K562 (cell line): ENCODE measurements around the gene C10orf143. TPM values are rescaled to one million over a fixed set of nuclear protein-coding genes. Genes with fewer than 3 reads are reported as not detected.

ENCODE experiments used
- ATAC-seq: fragments of 200-7000 bp; cut with Tn5 transposase; 3 replicates; pipeline ENCODE4 v1.9.1; 2020; ENCODE audit warnings: moderate library complexity
- BruUV-seq: library from RNA; stranded (reverse); fragments of 400-500 nt; replicated peaks from 2 replicates; lab custom pipeline; 2021; lab: Mats Ljungman, UMichigan
- CTCF ChIA-PET: fragments of 300-600 bp; formaldehyde crosslinking; extraction: SDS; loops from one replicate; lab custom pipeline; 2021; ENCODE audit warnings: low intra/inter-chr PET ratio; lab: Yijun Ruan, JAX
- POLR2A ChIA-PET: fragments of 300-600, 350-650 bp; sonication (Branson Sonifier 250); formaldehyde crosslinking; extraction: SDS; loops from one replicate; lab custom pipeline; 2021; ENCODE audit warnings: antibody characterized with exemption, inconsistent platforms; lab: Yijun Ruan, JAX
- DNase-seq, 4 experiments: peaks; one replicate each; pipeline versions ENCODE4 v3.0.0 to v3.0.0-alpha.2; 2011 to 2018; ENCODE audit warnings: low spot score in 3 of 4, mixed read lengths in 3 of 4; ENCODE audit errors: extremely low read depth in 1 of 4
- FAIRE-seq: peaks from 2 replicates; lab custom pipeline; 2011; peaks lifted over from hg19 to GRCh38; lab: Jason Lieb, UNC
- H2AFZ ChIP-seq: 2 replicates; pipeline ENCODE4 v1.6.0; 2011; ENCODE audit warnings: low read depth, low read length, control low read depth, inconsistent platforms
- H3K27ac ChIP-seq: fragments of 200-600 bp; 3 replicates; pipeline ENCODE4 v1.8.0; 2011; ENCODE audit warnings: low read depth, mild to moderate bottlenecking, control low read depth, inconsistent platforms, low read length, moderate library complexity, mixed read lengths; ENCODE audit errors: extremely low read depth
- H3K27me3 ChIP-seq, 2 experiments: fragments of 300-600 bp in 1 of 2; 2 replicates in 1 of 2; 3 replicates in 1 of 2; pipeline versions ENCODE4 v1.6.0 to v1.8.0; 2011; ENCODE audit warnings: inconsistent platforms in 2 of 2, low read length in 2 of 2, mild to moderate bottlenecking in 1 of 2, mixed read lengths in 1 of 2, moderate library complexity in 1 of 2; ENCODE audit not compliant: control insufficient read depth in 2 of 2, insufficient read depth in 2 of 2
- H3K36me3 ChIP-seq: fragments of 300-600 bp; 3 replicates; pipeline ENCODE4 v1.8.0; 2011; ENCODE audit warnings: mild to moderate bottlenecking, low read length, inconsistent platforms; ENCODE audit not compliant: control insufficient read depth, insufficient read depth
- H3K4me1 ChIP-seq, 2 experiments: fragments of 200-600 bp in 1 of 2; replicated peaks in 1 of 2; 2 replicates in 1 of 2; 3 replicates in 1 of 2; pipeline versions ENCODE4 v1.5.1 to v1.8.0; 2011; ENCODE audit warnings: inconsistent platforms in 2 of 2, low read length in 2 of 2, mild to moderate bottlenecking in 1 of 2, mixed read lengths in 1 of 2, moderate library complexity in 1 of 2; ENCODE audit not compliant: control insufficient read depth in 2 of 2, insufficient read depth in 2 of 2
- H3K4me2 ChIP-seq: 2 replicates; pipeline ENCODE4 v1.6.1; 2011; ENCODE audit warnings: low read length, control low read depth, inconsistent platforms, mixed read lengths; ENCODE audit not compliant: insufficient read depth
- H3K4me3 ChIP-seq: fragments of 200-600 bp; sonication (generic), shearing (Covaris generic); 2 replicates; pipeline ENCODE4 v1.5.1; 2016; ENCODE audit warnings: control low read depth, inconsistent platforms
- H3K79me2 ChIP-seq: fragments of 200-600 bp; 3 replicates; pipeline ENCODE4 v1.8.0; 2011; ENCODE audit warnings: low read length, inconsistent platforms; ENCODE audit not compliant: control insufficient read depth, insufficient read depth
- H3K9ac ChIP-seq, 2 experiments: 2 replicates each; pipeline versions ENCODE4 v1.6.0 to v1.6.1; 2011; ENCODE audit warnings: low read depth in 2 of 2, low read length in 2 of 2, control low read depth in 1 of 2, inconsistent platforms in 1 of 2, mild to moderate bottlenecking in 1 of 2, mixed read lengths in 1 of 2; ENCODE audit not compliant: insufficient read depth in 1 of 2
- H3K9me1 ChIP-seq: one replicate; pipeline ENCODE4 v1.6.0; 2011; ENCODE audit warnings: inconsistent platforms, mild to moderate bottlenecking, low read length, moderate library complexity; ENCODE audit not compliant: control insufficient read depth, insufficient read depth
- H3K9me3 ChIP-seq: replicated peaks from 2 replicates; pipeline ENCODE4 v1.5.1; 2011; ENCODE audit warnings: low read depth, low read length, inconsistent platforms; ENCODE audit not compliant: control insufficient read depth, insufficient read depth
- H4K20me1 ChIP-seq: replicated peaks from 2 replicates; pipeline ENCODE4 v1.6.1; 2011; ENCODE audit warnings: low read length, inconsistent platforms, mixed read lengths; ENCODE audit not compliant: control insufficient read depth, insufficient read depth
- ASH1L ChIP-seq: fragments of 450-650 bp; IDR thresholded peaks from 2 replicates; pipeline ENCODE4 v1.6.1; 2018; ENCODE audit warnings: borderline replicate concordance, mild to moderate bottlenecking, low read depth; ENCODE audit not compliant: partially characterized antibody
- CREBBP ChIP-seq: IDR thresholded peaks from one replicate; pipeline ENCODE4 v1.6.1; 2012; ENCODE audit warnings: low read depth, mild to moderate bottlenecking, control low read depth, inconsistent platforms, low read length
- CSDE1 ChIP-seq, 2 experiments: fragments of 450-650 bp; IDR thresholded peaks; 2 replicates each; pipeline ENCODE4 v1.6.1; 2016; ENCODE audit warnings: mild to moderate bottlenecking in 1 of 2
- EWSR1 ChIP-seq: fragments of 450-650 bp; IDR thresholded peaks from 2 replicates; pipeline ENCODE4 v1.6.1; 2018; ENCODE audit warnings: borderline replicate concordance, mild to moderate bottlenecking, low read depth, moderate library complexity; ENCODE audit not compliant: partially characterized antibody
- GTF2E2 ChIP-seq: fragments of 200-800 bp; sonication (Bioruptor generic); IDR thresholded peaks from 2 replicates; pipeline ENCODE4 v1.6.1; 2016; ENCODE audit warnings: missing genetic modification characterization, missing compliant biosample characterization
- IRF2 ChIP-seq: sonication (generic); formaldehyde crosslinking; IDR thresholded peaks from 2 replicates; pipeline ENCODE4 v1.8.1; 2022; ENCODE audit warnings: mild to moderate bottlenecking, missing genetic modification reagents
- MCM3 ChIP-seq: fragments of 450-650 bp; IDR thresholded peaks from 2 replicates; pipeline ENCODE4 v1.6.1; 2016
- NFXL1 ChIP-seq: fragments of 450-650 bp; formaldehyde crosslinking; IDR thresholded peaks from 2 replicates; pipeline ENCODE4 v1.4.0; 2021; ENCODE audit warnings: mild to moderate bottlenecking
- PRMT5 ChIP-seq: sonication (generic); formaldehyde crosslinking; IDR thresholded peaks from 2 replicates; pipeline ENCODE4 v1.5.0; 2020; ENCODE audit warnings: missing genetic modification reagents
- PYGO2 ChIP-seq: fragments of 450-650 bp; IDR thresholded peaks from 2 replicates; pipeline ENCODE4 v1.6.1; 2016; ENCODE audit warnings: mild to moderate bottlenecking, missing genetic modification characterization, moderate library complexity, missing compliant biosample characterization
- SIN3B ChIP-seq: fragments of 450-650 bp; IDR thresholded peaks from 2 replicates; pipeline ENCODE4 v1.6.1; 2017; ENCODE audit warnings: low read depth, mild to moderate bottlenecking, moderate library complexity
- ZNF764 ChIP-seq: fragments of 250-450 bp; sonication (Bioruptor Pico); IDR thresholded peaks from 2 replicates; pipeline ENCODE4 v1.4.0; 2020; ENCODE audit warnings: low read depth, mild to moderate bottlenecking, moderate library complexity
- WGBS: fragments of 100-300 bp; shearing (Covaris generic); methylation state at CpG from one replicate; pipeline ENCODE4 v1.1.6; 2016; ENCODE audit warnings: low coverage, mixed read lengths; ENCODE audit not compliant: insufficient coverage; ENCODE audit errors: missing lambda C conversion rate; 5-methylcytosine and 5-hydroxymethylcytosine counted together
- in situ Hi-C: fragments of 300-500 bp; cut with MboI; formaldehyde crosslinking; loops from 4 replicates; pipeline ENCODE4 v1.15.0; 2018; ENCODE audit warnings: inconsistent platforms, mixed read lengths
- intact Hi-C: fragments of 100-400 bp; cut with micrococcal nuclease; formaldehyde crosslinking; loops from 2 replicates; pipeline ENCODE4 v1.14.2; 2022
- polyA plus RNA-seq, 8 experiments: library from polyadenylated mRNA; depleted of rRNA in 4 of 8; stranded (reverse) in 5 of 8; unstranded in 3 of 8; fragments of >200 nt; fragmentation: Nextera tagmentation in 2 of 8; fragmentation: Illumina TruSeq in 1 of 8; extraction: Ambion mirVana in 2 of 8; extraction: Trizol in 1 of 8; gene quantifications; 2 replicates each; pipeline versions ENCODE4 v1.2.1 to v1.2.3, GENCODE V29; 2011 to 2014; ENCODE audit warnings: inconsistent platforms in 1 of 8, missing spikeins in 1 of 8
- total RNA-seq, 7 experiments: library from RNA; depleted of rRNA in 6 of 7; stranded (reverse); fragments of >200 nt in 6 of 7; fragmentation: Illumina TruSeq in 2 of 7; extraction: Trizol in 2 of 7; gene quantifications; 2 replicates each; pipeline versions ENCODE4 v1.2.1 to v1.2.3, GENCODE V29; 2011 to 2021; ENCODE audit warnings: low replicate concordance in 1 of 7
- TF ChIP-seq, protein P1 (sequence below), 2 experiments: fragments of 450-650 bp; conservative IDR thresholded peaks; 2 replicates each; pipeline ENCODE4 v1.6.1; 2017; ENCODE audit warnings: mild to moderate bottlenecking in 2 of 2, moderate library complexity in 2 of 2
- TF ChIP-seq, protein P2 (sequence below): fragments of 450-650 bp; formaldehyde crosslinking; IDR thresholded peaks from 2 replicates; pipeline ENCODE4 v1.4.0; 2022; ENCODE audit warnings: missing genetic modification characterization
- TF ChIP-seq, protein P3 (sequence below): fragments of 250-450 bp; sonication (Bioruptor Pico); IDR thresholded peaks from 2 replicates; pipeline ENCODE4 v1.4.0; 2020; ENCODE audit warnings: mild to moderate bottlenecking, moderate library complexity
- TF ChIP-seq, protein P4 (sequence below): fragments of 250-450 bp; sonication (Bioruptor Pico); IDR thresholded peaks from 2 replicates; pipeline ENCODE4 v1.4.0; 2020; ENCODE audit warnings: mild to moderate bottlenecking, moderate library complexity

The C10orf143 gene
- total and polyA plus RNA-seq, 9 of the 15 experiments (the other 6 are each of a cell fraction or from before 2014, with no cell fraction given): 0.07 to 0.42 (median 0.25) TPM; not detected in 2

DNA sequence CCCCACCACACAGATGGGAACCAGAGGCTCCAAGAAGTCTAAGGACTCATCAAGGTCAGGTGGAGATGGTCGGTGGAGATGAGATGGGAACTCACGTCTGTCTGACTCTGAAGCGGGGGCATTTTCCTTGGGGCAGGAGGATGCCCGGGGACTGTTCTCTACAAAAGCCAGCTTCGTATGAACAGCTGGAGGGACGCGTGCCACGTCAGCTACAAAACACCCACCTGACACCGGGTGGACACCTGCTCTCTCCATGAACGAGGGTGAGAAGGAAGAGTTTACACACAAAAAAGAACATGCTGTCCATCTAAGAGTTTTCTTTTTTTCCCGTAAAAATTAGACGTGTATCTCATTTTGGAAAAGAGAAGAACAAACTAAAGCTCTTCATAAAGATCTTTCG is 47.7 kb downstream of the C10orf143 start:
- DNase-seq: no peak
- BruUV-seq: no TSS peak
- no peak overlapping the region for H3K9ac ChIP-seq
- H3K4me1 ChIP-seq: no peaks in the 10 kb centered on the region
- intact Hi-C loops (no loop called here), in situ Hi-C loops (no loop called here)
- WGBS: 2% methylated on average over 11 of the region's 13 CpGs
- no peaks in the 10 kb centered on the region for H3K79me2 ChIP-seq
- H3K27ac ChIP-seq: no peak overlapping the region
- CTCF ChIA-PET: no interaction called here
- no peaks in the 10 kb centered on the region for H3K9me3 ChIP-seq
- ATAC-seq: no peak
- no peak overlapping the region for H3K4me2 ChIP-seq
- FAIRE-seq: no peak
- no peak overlapping the region for H3K4me3 ChIP-seq
- no peaks in the 10 kb centered on the region for H4K20me1 ChIP-seq
- no peaks in the 10 kb centered on the region for H3K36me3 ChIP-seq
- H2AFZ ChIP-seq: no peak overlapping the region
- peaks cover 2 to 25% of the 10 kb centered on the region in 2 experiments; a peak in 4 of 5 replicates for H3K27me3 ChIP-seq
- H3K9me1 ChIP-seq: no peaks in the 10 kb centered on the region
- POLR2A ChIA-PET: interaction anchor here (0.8 kb wide), 1 partner anchor 101 kb away, joined by 3 read pairs; no protein-coding TSS in a partner anchor
- TF ChIP-seq PYGO2 (tag) (no peak), SIN3B (no peak), PRMT5 (CRISPR knock-in tag) (no peak), ASH1L (no peak), ZNF764 (no peak), CREBBP (no peak), EWSR1 (no peak), IRF2 (CRISPR knock-in tag) (no peak), GTF2E2 (tag) (no peak), MCM3 (no peak), NFXL1 (CRISPR knock-in tag) (no peak), CSDE1 (IDR thresholded peaks at IDR 0.05) (no peak)
- TF ChIP-seq, protein P1, sequence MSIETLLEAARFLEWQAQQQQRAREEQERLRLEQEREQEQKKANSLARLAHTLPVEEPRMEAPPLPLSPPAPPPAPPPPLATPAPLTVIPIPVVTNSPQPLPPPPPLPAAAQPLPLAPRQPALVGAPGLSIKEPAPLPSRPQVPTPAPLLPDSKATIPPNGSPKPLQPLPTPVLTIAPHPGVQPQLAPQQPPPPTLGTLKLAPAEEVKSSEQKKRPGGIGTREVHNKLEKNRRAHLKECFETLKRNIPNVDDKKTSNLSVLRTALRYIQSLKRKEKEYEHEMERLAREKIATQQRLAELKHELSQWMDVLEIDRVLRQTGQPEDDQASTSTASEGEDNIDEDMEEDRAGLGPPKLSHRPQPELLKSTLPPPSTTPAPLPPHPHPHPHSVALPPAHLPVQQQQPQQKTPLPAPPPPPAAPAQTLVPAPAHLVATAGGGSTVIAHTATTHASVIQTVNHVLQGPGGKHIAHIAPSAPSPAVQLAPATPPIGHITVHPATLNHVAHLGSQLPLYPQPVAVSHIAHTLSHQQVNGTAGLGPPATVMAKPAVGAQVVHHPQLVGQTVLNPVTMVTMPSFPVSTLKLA (conservative IDR thresholded peaks at IDR 0.05): no peak
- TF ChIP-seq, protein P2, sequence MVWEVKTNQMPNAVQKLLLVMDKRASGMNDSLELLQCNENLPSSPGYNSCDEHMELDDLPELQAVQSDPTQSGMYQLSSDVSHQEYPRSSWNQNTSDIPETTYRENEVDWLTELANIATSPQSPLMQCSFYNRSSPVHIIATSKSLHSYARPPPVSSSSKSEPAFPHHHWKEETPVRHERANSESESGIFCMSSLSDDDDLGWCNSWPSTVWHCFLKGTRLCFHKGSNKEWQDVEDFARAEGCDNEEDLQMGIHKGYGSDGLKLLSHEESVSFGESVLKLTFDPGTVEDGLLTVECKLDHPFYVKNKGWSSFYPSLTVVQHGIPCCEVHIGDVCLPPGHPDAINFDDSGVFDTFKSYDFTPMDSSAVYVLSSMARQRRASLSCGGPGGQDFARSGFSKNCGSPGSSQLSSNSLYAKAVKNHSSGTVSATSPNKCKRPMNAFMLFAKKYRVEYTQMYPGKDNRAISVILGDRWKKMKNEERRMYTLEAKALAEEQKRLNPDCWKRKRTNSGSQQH (CRISPR knock-in tag): no peak
- TF ChIP-seq, protein P3, sequence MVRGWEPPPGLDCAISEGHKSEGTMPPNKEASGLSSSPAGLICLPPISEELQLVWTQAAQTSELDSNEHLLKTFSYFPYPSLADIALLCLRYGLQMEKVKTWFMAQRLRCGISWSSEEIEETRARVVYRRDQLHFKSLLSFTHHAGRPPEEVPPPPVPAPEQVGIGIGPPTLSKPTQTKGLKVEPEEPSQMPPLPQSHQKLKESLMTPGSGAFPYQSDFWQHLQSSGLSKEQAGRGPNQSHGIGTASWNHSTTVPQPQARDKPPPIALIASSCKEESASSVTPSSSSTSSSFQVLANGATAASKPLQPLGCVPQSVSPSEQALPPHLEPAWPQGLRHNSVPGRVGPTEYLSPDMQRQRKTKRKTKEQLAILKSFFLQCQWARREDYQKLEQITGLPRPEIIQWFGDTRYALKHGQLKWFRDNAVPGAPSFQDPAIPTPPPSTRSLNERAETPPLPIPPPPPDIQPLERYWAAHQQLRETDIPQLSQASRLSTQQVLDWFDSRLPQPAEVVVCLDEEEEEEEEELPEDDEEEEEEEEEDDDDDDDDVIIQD: no peak
- TF ChIP-seq, protein P4, sequence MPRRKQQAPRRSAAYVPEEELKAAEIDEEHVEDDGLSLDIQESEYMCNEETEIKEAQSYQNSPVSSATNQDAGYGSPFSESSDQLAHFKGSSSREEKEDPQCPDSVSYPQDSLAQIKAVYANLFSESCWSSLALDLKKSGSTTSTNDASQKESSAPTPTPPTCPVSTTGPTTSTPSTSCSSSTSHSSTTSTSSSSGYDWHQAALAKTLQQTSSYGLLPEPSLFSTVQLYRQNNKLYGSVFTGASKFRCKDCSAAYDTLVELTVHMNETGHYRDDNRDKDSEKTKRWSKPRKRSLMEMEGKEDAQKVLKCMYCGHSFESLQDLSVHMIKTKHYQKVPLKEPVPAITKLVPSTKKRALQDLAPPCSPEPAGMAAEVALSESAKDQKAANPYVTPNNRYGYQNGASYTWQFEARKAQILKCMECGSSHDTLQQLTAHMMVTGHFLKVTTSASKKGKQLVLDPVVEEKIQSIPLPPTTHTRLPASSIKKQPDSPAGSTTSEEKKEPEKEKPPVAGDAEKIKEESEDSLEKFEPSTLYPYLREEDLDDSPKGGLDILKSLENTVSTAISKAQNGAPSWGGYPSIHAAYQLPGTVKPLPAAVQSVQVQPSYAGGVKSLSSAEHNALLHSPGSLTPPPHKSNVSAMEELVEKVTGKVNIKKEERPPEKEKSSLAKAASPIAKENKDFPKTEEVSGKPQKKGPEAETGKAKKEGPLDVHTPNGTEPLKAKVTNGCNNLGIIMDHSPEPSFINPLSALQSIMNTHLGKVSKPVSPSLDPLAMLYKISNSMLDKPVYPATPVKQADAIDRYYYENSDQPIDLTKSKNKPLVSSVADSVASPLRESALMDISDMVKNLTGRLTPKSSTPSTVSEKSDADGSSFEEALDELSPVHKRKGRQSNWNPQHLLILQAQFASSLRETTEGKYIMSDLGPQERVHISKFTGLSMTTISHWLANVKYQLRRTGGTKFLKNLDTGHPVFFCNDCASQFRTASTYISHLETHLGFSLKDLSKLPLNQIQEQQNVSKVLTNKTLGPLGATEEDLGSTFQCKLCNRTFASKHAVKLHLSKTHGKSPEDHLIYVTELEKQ (CRISPR knock-in tag): no peak
